Breast epithelium (tissue), 4 donors: ENCODE results near the gene CD93. TPM values are rescaled to one million over a fixed set of nuclear protein-coding genes. Genes with fewer than 3 reads are reported as not detected.

Experiments
- DNase-seq, 2 donors: peaks; one replicate each; pipeline ENCODE4 v3.0.0-alpha.2; 2019; ENCODE audit warnings: low spot score in 2 of 2
- H3K27ac ChIP-seq, 2 donors: fragments of 200-600 bp; sonication (generic) in 1 of 2; one replicate each; pipeline ENCODE4 v1.5.1; 2016 to 2019; ENCODE audit warnings: mild to moderate bottlenecking in 1 of 2
- H3K27me3 ChIP-seq, 2 donors: fragments of 200-600 bp; sonication (generic) in 1 of 2; one replicate each; pipeline versions ENCODE4 v1.5.1 to v1.6.0; 2017 to 2019; ENCODE audit warnings: control low read depth in 1 of 2, mild to moderate bottlenecking in 1 of 2
- H3K36me3 ChIP-seq: fragments of 200-600 bp; one replicate; pipeline ENCODE4 v1.5.1; 2019
- H3K4me1 ChIP-seq, 2 donors: fragments of 200-600 bp; sonication (generic); one replicate each; pipeline ENCODE4 v1.5.1; 2016 to 2019; ENCODE audit warnings: control low read depth in 1 of 2
- H3K4me3 ChIP-seq, 3 donors: fragments of 200-600 bp; sonication (generic); 1 replicate in 2 of 3; 2 replicates in 1 of 3; pipeline ENCODE4 v1.5.1; 2016 to 2019; ENCODE audit warnings: mild to moderate bottlenecking in 3 of 3, moderate library complexity in 2 of 3
- H3K9me3 ChIP-seq, 2 donors: fragments of 200-600 bp; sonication (generic) in 1 of 2; one replicate each; pipeline ENCODE4 v1.5.1; 2016 to 2019; ENCODE audit warnings: control low read depth in 1 of 2
- POLR2A ChIP-seq: fragments of 450-650 bp; IDR thresholded peaks from one replicate; pipeline ENCODE4 v1.6.1; 2016; ENCODE audit warnings: antibody characterized with exemption, mild to moderate bottlenecking, moderate library complexity
- POLR2AphosphoS5 ChIP-seq, 3 donors: sonication (generic); formaldehyde crosslinking; IDR thresholded peaks; one replicate each; pipeline ENCODE4 v1.6.1; 2017; ENCODE audit warnings: antibody characterized with exemption in 3 of 3
- intact Hi-C: fragments of 100-400 bp; cut with DNase I; formaldehyde crosslinking; loops from one replicate; pipeline ENCODE4 v1.15.1; 2023; ENCODE audit warnings: low total_unique reads
- total RNA-seq, 3 donors: library from RNA; depleted of rRNA; stranded (reverse); fragments of >200 nt; gene quantifications; one replicate each; pipeline ENCODE4 v1.1.0, GENCODE V29; 2016
- TF ChIP-seq, protein P1 (sequence below), 3 donors: fragments of 450-650 bp; IDR thresholded peaks; one replicate each; pipeline ENCODE4 v1.5.1; 2016 to 2017; ENCODE audit warnings: antibody characterized with exemption in 3 of 3, mild to moderate bottlenecking in 3 of 3, moderate library complexity in 3 of 3

Gene CD93
- total RNA-seq, 3 donors from 2014 or later, result 19.2 to 64.9 (median 36.5) TPM

DNA sequence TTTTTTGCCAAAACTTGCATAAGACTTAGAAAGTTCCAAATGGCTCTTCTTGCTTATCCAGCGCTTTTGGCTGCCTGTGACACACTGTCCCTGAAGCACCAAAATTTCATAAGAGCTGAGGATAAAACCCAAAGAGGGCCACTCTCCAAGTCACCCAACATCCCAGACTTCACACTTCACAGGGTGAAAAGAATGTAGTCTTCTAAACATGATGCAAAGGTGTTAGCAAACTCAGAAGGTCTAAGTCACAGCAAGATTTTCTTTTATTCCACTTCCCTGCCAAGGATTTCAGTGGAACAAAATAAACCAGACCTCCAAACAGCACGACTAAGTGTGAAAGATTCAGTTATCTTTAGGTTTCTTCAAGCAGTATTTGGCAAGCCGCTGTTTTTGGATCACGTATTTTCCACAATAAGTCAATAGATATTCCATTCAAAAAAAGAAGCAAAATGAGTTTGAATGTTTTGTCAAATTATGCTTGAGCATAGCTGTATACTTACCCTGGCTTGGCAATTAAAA, 44.6 kb upstream of the CD93 start:
- Histone ChIP-seq H3K4me3 (no peak overlapping the region), H3K36me3 (no peaks in the 10 kb centered on the region), H3K9me3 (no peaks in the 10 kb centered on the region), H3K27me3 (no peaks in the 10 kb centered on the region), H3K27ac (no peak overlapping the region), H3K4me1 (no peaks in the 10 kb centered on the region)
- intact Hi-C loops, result no loop called here
- no peak for DNase-seq
- TF ChIP-seq, protein P1, sequence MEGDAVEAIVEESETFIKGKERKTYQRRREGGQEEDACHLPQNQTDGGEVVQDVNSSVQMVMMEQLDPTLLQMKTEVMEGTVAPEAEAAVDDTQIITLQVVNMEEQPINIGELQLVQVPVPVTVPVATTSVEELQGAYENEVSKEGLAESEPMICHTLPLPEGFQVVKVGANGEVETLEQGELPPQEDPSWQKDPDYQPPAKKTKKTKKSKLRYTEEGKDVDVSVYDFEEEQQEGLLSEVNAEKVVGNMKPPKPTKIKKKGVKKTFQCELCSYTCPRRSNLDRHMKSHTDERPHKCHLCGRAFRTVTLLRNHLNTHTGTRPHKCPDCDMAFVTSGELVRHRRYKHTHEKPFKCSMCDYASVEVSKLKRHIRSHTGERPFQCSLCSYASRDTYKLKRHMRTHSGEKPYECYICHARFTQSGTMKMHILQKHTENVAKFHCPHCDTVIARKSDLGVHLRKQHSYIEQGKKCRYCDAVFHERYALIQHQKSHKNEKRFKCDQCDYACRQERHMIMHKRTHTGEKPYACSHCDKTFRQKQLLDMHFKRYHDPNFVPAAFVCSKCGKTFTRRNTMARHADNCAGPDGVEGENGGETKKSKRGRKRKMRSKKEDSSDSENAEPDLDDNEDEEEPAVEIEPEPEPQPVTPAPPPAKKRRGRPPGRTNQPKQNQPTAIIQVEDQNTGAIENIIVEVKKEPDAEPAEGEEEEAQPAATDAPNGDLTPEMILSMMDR (IDR thresholded peaks at IDR 0.05), result no peak
- TF ChIP-seq POLR2AphosphoS5 (IDR thresholded peaks at IDR 0.05) (no peak), POLR2A (no peak)

DNA sequence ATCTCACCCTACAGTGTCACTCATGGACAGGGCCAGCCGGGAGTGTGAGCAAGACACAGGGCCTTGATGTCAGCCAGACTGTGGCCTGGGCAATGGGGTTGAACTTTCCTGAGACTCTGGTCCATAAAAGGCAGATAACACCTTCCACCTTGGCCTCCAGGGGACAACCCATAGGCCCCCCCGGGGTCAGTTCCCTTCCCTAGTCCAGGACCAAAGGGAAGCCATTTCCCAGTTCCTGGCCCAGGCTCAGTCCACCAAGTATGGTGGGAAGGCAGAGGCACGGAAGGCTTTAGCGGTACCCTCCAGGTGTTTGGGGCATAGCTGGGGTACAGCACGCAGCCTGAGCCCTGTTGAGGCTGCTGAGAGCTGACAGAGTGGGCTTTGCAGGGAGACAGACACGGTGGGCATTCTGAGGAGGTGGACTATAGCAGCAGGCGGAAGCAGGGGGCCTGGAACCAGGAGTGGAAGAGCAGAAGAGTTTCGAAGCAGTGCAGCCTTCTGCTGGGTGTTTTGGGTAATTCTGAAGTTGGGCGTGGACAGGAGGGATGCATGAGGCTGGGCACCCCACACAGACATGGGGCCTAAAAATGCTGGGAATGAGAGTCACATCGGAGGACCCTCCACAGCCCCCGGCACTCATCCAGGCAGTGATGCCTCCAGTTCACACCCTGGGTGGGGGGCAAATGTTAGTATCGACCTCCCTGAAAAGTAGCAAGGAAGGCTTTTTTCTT, 43.9 kb upstream of the CD93 start:
- H3K27ac ChIP-seq, result no peak overlapping the region
- intact Hi-C loops, result no loop called here
- no peaks in the 10 kb centered on the region for H3K36me3 ChIP-seq
- H3K4me1 ChIP-seq, result no peaks in the 10 kb centered on the region
- no peak overlapping the region for H3K4me3 ChIP-seq
- H3K9me3 ChIP-seq, result no peaks in the 10 kb centered on the region
- TF ChIP-seq POLR2AphosphoS5 (IDR thresholded peaks at IDR 0.05) (no peak), POLR2A (no peak)
- TF ChIP-seq, protein P1 (IDR thresholded peaks at IDR 0.05), result no peak
- DNase-seq, result no peak
- no peaks in the 10 kb centered on the region for H3K27me3 ChIP-seq

DNA sequence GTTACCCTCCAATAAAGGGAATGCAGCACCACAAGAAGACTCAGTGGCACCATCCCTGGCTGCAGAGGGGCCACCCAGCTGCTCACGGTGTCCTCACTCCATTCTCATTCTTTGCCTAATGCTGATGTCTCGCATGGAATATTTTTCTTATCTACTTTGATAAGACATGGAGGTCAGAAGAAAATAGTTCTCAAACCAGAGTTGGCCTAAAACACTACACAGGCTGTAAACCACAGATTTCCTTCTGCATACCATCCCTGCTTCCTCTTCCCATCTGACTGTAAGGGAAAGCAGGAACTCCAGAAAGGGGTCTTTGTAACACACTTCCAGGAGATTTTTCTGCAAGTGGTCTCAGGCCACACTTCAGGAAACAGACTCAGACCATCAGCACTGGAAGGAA, 43.1 kb upstream of the CD93 start:
- TF ChIP-seq, protein P1 (IDR thresholded peaks at IDR 0.05), result no peak
- TF ChIP-seq POLR2AphosphoS5 (IDR thresholded peaks at IDR 0.05), result no peak
- no peak for TF ChIP-seq POLR2A
- H3K4me3 ChIP-seq, result no peak overlapping the region
- no peaks in the 10 kb centered on the region for H3K9me3 ChIP-seq
- no peaks in the 10 kb centered on the region for H3K27me3 ChIP-seq
- no peak overlapping the region for H3K27ac ChIP-seq
- no peaks in the 10 kb centered on the region for H3K4me1 ChIP-seq
- no peaks in the 10 kb centered on the region for H3K36me3 ChIP-seq
- intact Hi-C loops, result no loop called here
- no peak for DNase-seq

DNA sequence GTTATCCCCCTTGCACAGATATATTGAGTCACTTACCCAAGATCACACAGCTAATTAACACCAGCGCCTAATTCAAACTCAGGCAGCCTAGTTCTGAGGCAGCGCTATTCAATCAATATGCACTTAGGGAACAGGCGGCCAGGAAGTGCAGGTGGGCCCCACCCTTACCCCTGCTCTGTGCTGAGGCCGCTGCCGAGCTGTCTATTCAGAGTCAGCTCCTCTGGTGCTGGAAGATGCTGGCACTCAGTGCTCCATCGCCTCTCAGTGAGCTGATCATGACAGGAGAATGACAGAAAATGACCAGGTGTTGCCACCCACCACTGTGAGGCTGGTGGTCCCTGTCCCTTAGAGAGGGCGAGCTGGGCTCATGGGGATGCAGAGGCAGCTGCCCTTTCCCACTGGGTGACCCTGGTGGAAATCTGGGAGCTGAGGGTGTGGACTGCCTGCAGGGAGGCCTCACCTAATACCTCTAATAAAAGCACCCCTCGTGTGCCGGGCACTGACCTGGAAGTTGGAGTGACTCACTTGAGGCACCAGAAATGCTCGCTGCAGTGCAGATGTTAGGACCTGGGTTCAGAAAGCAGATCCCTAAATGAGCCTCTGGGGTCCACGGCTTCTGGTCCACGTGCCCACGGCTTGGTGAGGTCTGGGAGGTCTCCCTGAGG, 42.5 kb upstream of the CD93 start:
- H3K36me3 ChIP-seq, result no peaks in the 10 kb centered on the region
- no peaks in the 10 kb centered on the region for H3K4me1 ChIP-seq
- intact Hi-C loops, result no loop called here
- no peak overlapping the region for H3K4me3 ChIP-seq
- H3K27ac ChIP-seq, result no peak overlapping the region
- no peaks in the 10 kb centered on the region for H3K9me3 ChIP-seq
- TF ChIP-seq POLR2AphosphoS5 (IDR thresholded peaks at IDR 0.05) (no peak), POLR2A (no peak)
- TF ChIP-seq, protein P1 (IDR thresholded peaks at IDR 0.05), result no peak
- no peaks in the 10 kb centered on the region for H3K27me3 ChIP-seq
- DNase-seq, result no peak
